Measurements from ENCODE around the gene VSIG10. TPM values are rescaled to one million over a fixed set of nuclear protein-coding genes. Genes with fewer than 3 reads are reported as not detected.

The VSIG10 gene
- total RNA-seq, 2 donors from 2014 or later: 2.6 to 7.3 TPM

GRCh38 chr12:118061011-118061872, 42.6 kb downstream of the VSIG10 start, which contains the start of gene WSB2:
WSB2 (minus strand) TSS chr12:118061179; CDS start chr12:118061048, 131 bp downstream.
- Mint-ChIP-seq H3K4me3 (peak within 1 kb of the TSS; percentile 99), H3K36me3 (no peaks in the 10 kb centered on the region), H3K27me3 (peaks cover 8 to 9% of the 10 kb centered on the region in 2 donors), H3K9me3 (no peaks in the 10 kb centered on the region), H3K27ac (peak within 1 kb of the TSS; percentile 94 to 96), H3K4me1 (ENCODE audit: low read depth in 2 of 2) (peaks cover 52 to 58% of the 10 kb centered on the region in 2 donors)
- peak; percentile 79 for DNase-seq (ENCODE audit: low spot score)
- peak; percentile 69 to 80 for ATAC-seq

DNA sequence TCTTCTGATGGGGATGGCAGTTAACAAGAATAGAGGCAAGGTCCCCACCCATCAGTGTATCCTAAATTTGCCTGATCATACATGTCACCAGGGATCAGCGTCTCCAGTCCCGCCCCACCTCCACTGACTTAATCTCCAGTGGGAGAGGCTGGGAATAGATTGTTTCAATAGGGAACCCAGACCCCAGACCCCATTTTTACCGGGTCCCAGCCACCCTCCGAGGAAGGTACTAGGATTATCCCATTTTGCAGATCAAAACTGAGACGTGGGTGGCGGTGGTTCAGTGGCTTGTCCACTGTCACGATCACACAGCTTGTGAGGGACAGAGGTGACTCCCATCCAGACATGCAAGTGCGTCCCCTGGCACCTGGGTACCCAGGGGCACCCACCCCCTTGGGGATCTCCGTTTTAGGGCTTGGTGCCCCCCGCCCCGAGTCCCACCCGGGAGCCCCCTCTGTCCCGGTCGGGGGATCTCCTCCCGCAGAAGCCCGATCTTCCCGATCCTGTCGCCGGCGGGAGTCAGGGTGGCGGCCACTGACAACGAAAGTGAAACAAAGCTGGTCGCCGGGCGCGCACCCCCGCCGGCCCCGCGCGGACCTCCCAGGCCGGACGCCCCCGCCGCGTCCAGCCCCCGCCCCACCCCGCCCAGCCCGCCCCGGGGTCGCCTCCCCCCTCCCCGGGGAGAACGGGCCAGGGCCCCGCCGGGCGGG, 43.4 kb downstream of the VSIG10 start:
- no peaks in the 10 kb centered on the region for H3K36me3 Mint-ChIP-seq
- ATAC-seq (peak; percentile 70 to 85), DNase-seq (ENCODE audit: low spot score) (peak; percentile 67)
- peaks cover 3 to 4% of the 10 kb centered on the region in 2 donors for H3K27me3 Mint-ChIP-seq
- H3K4me1 Mint-ChIP-seq (ENCODE audit: low read depth in 2 of 2): peaks cover 54 to 59% of the 10 kb centered on the region in 2 donors
- H3K4me3 Mint-ChIP-seq: peak overlapping the region; percentile 99
- H3K27ac Mint-ChIP-seq: peak overlapping the region; percentile 94 to 96
- H3K9me3 Mint-ChIP-seq: no peaks in the 10 kb centered on the region

DNA sequence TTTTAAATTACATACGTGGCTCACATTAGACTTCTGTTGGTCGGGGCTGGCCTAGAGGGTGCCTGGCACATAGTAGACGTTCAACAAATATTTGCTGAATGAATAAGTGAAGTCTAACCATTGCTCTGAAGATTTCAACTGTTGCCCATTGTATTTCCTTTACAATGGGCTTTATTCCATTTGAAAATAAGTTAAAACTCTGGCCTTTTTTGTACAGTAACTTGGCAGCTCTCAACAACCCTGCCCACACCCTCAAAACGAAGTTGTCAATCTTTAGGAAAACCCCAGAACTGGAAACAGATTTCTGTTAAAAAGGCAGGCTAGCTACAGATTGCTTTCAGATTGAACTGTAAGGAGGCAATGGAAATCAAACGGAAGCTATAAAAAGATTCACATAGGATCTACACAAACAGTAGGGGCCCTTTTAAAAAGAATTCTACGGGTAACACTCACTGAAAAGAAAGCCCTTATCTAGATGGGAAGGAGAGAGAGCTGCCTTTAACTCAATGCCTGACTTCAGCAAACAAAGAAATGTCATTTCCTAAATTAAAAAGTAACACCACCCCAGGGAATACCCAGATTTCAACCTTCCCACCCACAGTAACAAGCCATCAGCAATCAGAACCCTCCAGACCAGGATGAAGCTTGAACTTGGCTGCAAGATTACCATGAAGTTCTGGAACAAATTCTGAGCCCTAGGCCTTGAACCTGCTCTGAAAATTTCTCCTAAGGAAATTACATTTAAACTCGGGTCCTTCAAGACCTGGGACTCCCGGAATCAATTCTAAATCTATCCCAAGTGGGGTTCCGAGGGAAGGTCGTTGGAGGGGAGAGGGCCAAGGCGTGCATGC, 44.2 kb downstream of the VSIG10 start:
- Mint-ChIP-seq H3K4me3 (peak overlapping the region; percentile 99), H3K9me3 (no peaks in the 10 kb centered on the region), H3K27ac (peak overlapping the region; percentile 94 to 96), H3K36me3 (no peaks in the 10 kb centered on the region), H3K4me1 (ENCODE audit: low read depth in 2 of 2) (peaks cover 45 to 50% of the 10 kb centered on the region in 2 donors), H3K27me3 (peaks cover 0 to under 1% of the 10 kb centered on the region in 2 donors)
- ATAC-seq: no peak
- no peak for DNase-seq (ENCODE audit: low spot score)

DNA sequence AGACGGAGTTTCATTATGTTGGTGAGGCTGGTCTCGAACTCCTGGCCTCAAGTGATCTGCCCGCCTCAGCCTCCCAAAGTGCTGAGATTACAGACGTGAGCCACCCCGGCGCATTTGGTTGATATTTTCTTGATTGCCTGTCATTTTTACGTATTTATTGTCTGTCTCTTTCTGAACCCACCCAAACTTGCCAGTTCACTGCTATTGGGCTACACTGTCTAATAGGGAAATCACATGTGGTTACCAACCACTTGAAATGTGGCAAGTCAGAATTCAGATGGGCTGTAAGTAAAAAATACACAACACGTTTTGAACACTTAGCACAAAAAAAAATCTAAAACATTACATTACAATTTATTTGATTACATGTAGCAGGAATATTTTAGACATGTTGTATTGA, 44.9 kb downstream of the VSIG10 start:
- DNase-seq (ENCODE audit: low spot score): no peak
- Mint-ChIP-seq H3K27ac (peak overlapping the region; percentile 94 to 96), H3K4me3 (peak overlapping the region; percentile 99), H3K4me1 (ENCODE audit: low read depth in 2 of 2) (peaks cover 40 to 43% of the 10 kb centered on the region in 2 donors), H3K9me3 (no peaks in the 10 kb centered on the region), H3K36me3 (no peaks in the 10 kb centered on the region), H3K27me3 (no peaks in the 10 kb centered on the region)
- ATAC-seq: no peak

DNA sequence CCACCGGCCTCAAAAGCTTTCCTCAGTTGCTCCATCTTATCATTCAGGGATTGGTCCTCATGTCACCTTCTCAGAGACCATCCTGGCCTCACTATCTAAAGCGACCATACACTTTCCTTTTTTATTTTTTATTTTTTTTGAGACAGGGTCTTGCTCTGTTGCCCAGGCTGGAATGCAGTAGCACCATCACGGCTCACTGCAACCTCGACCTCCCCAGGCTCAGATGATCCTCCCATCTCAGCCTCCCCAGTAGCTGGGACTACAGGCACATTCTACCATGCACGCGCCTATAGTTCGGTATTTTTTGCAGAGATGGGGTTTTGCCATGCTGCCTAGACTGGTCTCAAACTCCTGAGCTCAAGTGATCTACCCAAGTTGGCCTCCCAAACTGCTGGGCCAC, 45.6 kb downstream of the VSIG10 start:
- no peak for DNase-seq (ENCODE audit: low spot score)
- peaks cover under 1% of the 10 kb centered on the region for H3K36me3 Mint-ChIP-seq
- H3K27me3 Mint-ChIP-seq: no peaks in the 10 kb centered on the region
- H3K27ac Mint-ChIP-seq: peak overlapping the region; percentile 94 to 96
- H3K4me3 Mint-ChIP-seq: no peak overlapping the region
- H3K4me1 Mint-ChIP-seq (ENCODE audit: low read depth in 2 of 2): peaks cover 39 to 44% of the 10 kb centered on the region in 2 donors
- ATAC-seq: no peak
- H3K9me3 Mint-ChIP-seq: no peaks in the 10 kb centered on the region

- peak overlapping the region; percentile 6 to 8 for H3K27ac Mint-ChIP-seq
- H3K9me3 Mint-ChIP-seq: no peaks in the 10 kb centered on the region
- H3K4me3 Mint-ChIP-seq: no peak overlapping the region
- no peak for ATAC-seq
- peaks cover 10% of the 10 kb centered on the region for H3K36me3 Mint-ChIP-seq
- no peak for DNase-seq (ENCODE audit: low spot score)
- H3K4me1 Mint-ChIP-seq (ENCODE audit: low read depth in 2 of 2): peaks cover 37 to 52% of the 10 kb centered on the region in 2 donors
- H3K27me3 Mint-ChIP-seq: no peaks in the 10 kb centered on the region
Measured at GRCh38 chr12:118055865-118056773, 47.7 kb downstream of the VSIG10 start.

- Mint-ChIP-seq H3K4me3 (no peak overlapping the region), H3K27ac (no peak overlapping the region)
Measured at GRCh38 chr12:118055144-118055557, 48.7 kb downstream of the VSIG10 start.

GRCh38 chr12:118053071-118053985, 50.5 kb downstream of the VSIG10 start:
- H3K4me3 Mint-ChIP-seq: peak overlapping the region; percentile 60
- H3K4me1 Mint-ChIP-seq (ENCODE audit: low read depth in 2 of 2): peaks cover 25 to 36% of the 10 kb centered on the region in 2 donors
- peaks cover 12% of the 10 kb centered on the region for H3K36me3 Mint-ChIP-seq

More at GRCh38 chr12:118055144-118055557, 48.7 kb downstream of the VSIG10 start:
- no peaks in the 10 kb centered on the region for H3K27me3 Mint-ChIP-seq
- peaks cover 12% of the 10 kb centered on the region for H3K36me3 Mint-ChIP-seq
- H3K9me3 Mint-ChIP-seq: no peaks in the 10 kb centered on the region
- peak; percentile 47 to 59 for ATAC-seq
- DNase-seq (ENCODE audit: low spot score): peak; percentile 65
- peaks cover 40 to 54% of the 10 kb centered on the region in 2 donors for H3K4me1 Mint-ChIP-seq (ENCODE audit: low read depth in 2 of 2)

GRCh38 chr12:118052324-118053070, 51.3 kb downstream of the VSIG10 start:
- DNase-seq (ENCODE audit: low spot score) (no peak), ATAC-seq (peak; percentile 50)
- Mint-ChIP-seq H3K27ac (peak overlapping the region; percentile 55 to 80), H3K27me3 (no peaks in the 10 kb centered on the region), H3K36me3 (peaks cover 12% of the 10 kb centered on the region), H3K9me3 (no peaks in the 10 kb centered on the region), H3K4me1 (ENCODE audit: low read depth in 2 of 2) (peaks cover 25 to 34% of the 10 kb centered on the region in 2 donors), H3K4me3 (peak overlapping the region; percentile 60)

More at GRCh38 chr12:118053071-118053985, 50.5 kb downstream of the VSIG10 start:
- peak overlapping the region; percentile 55 to 80 for H3K27ac Mint-ChIP-seq
- ATAC-seq: no peak
- DNase-seq (ENCODE audit: low spot score): no peak
- no peaks in the 10 kb centered on the region for H3K9me3 Mint-ChIP-seq
- no peaks in the 10 kb centered on the region for H3K27me3 Mint-ChIP-seq

DNA sequence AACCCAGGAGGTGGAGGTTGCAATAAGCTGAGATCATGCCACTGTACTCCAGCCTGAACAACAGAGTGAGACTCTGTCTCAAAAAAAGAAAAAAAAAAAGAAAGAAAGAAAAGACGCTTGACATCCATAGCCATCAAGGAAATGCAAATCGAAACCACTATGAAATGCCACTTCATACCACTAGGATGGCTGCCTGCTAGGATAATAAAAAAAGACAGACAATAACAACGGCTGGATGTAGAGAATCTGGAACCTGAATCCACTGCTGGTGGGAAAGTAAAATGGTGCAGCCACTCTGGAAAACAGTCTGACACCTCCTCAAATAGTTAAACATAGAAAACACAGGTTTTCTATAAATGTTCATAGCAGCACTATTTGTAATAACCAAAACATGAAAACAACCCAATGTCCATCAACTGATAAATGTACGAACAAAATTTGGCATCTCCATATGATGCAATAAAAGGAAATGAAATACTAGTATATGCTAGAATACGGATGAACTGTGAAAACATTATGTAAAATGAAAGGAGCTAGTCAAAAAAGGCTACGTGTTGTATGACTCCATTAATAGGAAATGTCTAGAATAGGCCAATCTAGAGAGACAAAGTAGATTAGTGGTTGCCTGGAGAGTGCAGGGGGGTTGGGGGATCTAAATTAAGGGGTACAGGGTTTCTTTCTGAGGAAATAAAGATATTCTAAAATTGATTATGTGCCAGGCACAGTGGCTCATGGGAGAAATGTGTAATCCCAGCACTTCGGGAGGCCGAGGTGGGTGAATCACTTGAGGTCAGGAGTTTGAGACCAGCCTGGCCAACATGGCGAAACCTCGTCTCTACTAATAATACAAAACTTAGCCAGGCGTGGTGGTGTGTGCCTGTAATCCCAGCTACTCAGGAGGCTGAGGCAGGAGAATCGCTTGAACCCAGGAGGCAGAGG, 52.6 kb downstream of the VSIG10 start:
- H3K4me1 Mint-ChIP-seq (ENCODE audit: low read depth in 2 of 2): peaks cover 24 to 33% of the 10 kb centered on the region in 2 donors
- ATAC-seq (peak in 1 of 2 donors; percentile 77), DNase-seq (ENCODE audit: low spot score) (no peak)
- H3K27ac Mint-ChIP-seq: peak overlapping the region; percentile 55 to 80
- no peaks in the 10 kb centered on the region for H3K27me3 Mint-ChIP-seq
- H3K36me3 Mint-ChIP-seq: peaks cover 12% of the 10 kb centered on the region
- H3K9me3 Mint-ChIP-seq: no peaks in the 10 kb centered on the region
- H3K4me3 Mint-ChIP-seq: peak overlapping the region; percentile 24

All from natural killer cell treated with Interleukin-12 subunit alpha and Interleukin-12 subunit beta and Interleukin-15 and Interleukin-18, amount 100 ng/mL, for 72 hours (primary cell).